ENCODE measurements around the gene ACAA1. TPM values are rescaled to one million over a fixed set of nuclear protein-coding genes. Genes with fewer than 3 reads are reported as not detected.
A peak's percentile ranks its signal among the peaks of the same experiment; 100 is the strongest.

ACAA1 gene
- total and polyA plus RNA-seq, 2 of the 13 experiments (the other 11 are each of a cell fraction or from before 2014, with no cell fraction given), result 60.8 to 188 TPM

- BruUV-seq (replicated peaks), result no TSS peak
- intact Hi-C loops (cut with micrococcal nuclease; ENCODE audit: unreplicated experiment), result loop anchor here (2.0 to 10.0 kb wide), 3 partner anchors 17 to 213 kb away; partner anchors contain the start of gene XYLB
- Histone ChIP-seq H4K20me1 (ENCODE audit: insufficient read depth, low read length) (peaks cover 6% of the 10 kb centered on the region; the same call in 1 of the 2 replicates), H3K4me3 (replicated peaks in 1 of 3; ENCODE audit: insufficient read depth in 1 of 3, low read depth in 2 of 3, low read length in 3 of 3) (peak overlapping the region; percentile 11 to 96 (median 89); a peak in 4 of 6 replicates), H3K27me3 (ENCODE audit: control insufficient read depth in 1 of 2, insufficient read depth in 2 of 2, low read length in 2 of 2) (no peaks in the 10 kb centered on the region; a peak in 1 of 5 replicates), H3K4me1 (ENCODE audit: insufficient read depth, low read length) (peaks cover 72% of the 10 kb centered on the region), H3K4me2 (ENCODE audit: low read depth, low read length) (peak overlapping the region; percentile 90), H3K36me3 (replicated peaks in 1 of 2; ENCODE audit: control insufficient read depth in 1 of 2, insufficient read depth in 2 of 2, low read length in 2 of 2) (peaks cover 13 to 40% of the 10 kb centered on the region in 2 experiments), H3K9ac (ENCODE audit: insufficient read depth, low read depth, low read length) (peak overlapping the region; percentile 90), H3K9me3 (ENCODE audit: low read length) (no peaks in the 10 kb centered on the region), H3K79me2 (ENCODE audit: insufficient read depth, low read length) (peaks cover 71% of the 10 kb centered on the region), H3K27ac (ENCODE audit: extremely low read length, insufficient read depth, low read length) (peak overlapping the region; percentile 97), H2AFZ (ENCODE audit: low read length) (no peak overlapping the region)
- peak; percentile 99 for DNase-seq (ENCODE audit: low spot score)
- peak; percentile 100 for FAIRE-seq
- 35% methylated on average over 4 of the region's 10 CpGs for WGBS (ENCODE audit: low lambda C conversion rate)
- ChIA-PET POLR2A (interaction anchor here (1.1 to 6.9 kb wide), 8 partner anchors 9 to 322 kb away, joined by 4 to 87 read pairs (median 10); partner anchors contain the start of genes OXSR1 and XYLB), CTCF (ENCODE audit: low intra/inter-chr PET ratio, low total read pairs) (no interaction called here)
- in situ Hi-C loops (cut with HindIII; ENCODE audit: extremely low pct_ligation_motif_present, low pct_unique_long_range_greater_than_20kb), result loop anchor here (25.0 kb wide), 1 partner anchor 329 kb away; the partner anchor contains the start of gene ACVR2B
- ATAC-seq, result peak; percentile 62
- TF ChIP-seq GTF2F1 (IDR thresholded peaks at IDR 0.05; ENCODE audit: low read length), result no peak
- TF ChIP-seq ARHGAP35 (CRISPR knock-in tag; IDR thresholded peaks at IDR 0.05; ENCODE audit: borderline replicate concordance), result no peak
- peak; percentile 98 for TF ChIP-seq PITX1 (CRISPR knock-in tag; IDR thresholded peaks at IDR 0.05)
- no peak for TF ChIP-seq SMAD1 (CRISPR knock-in tag; IDR thresholded peaks at IDR 0.05; ENCODE audit: borderline replicate concordance, low read depth)
- TF ChIP-seq ZNF296 (CRISPR knock-in tag; conservative IDR thresholded peaks at IDR 0.05), result no peak
- no peak for TF ChIP-seq NONO (IDR thresholded peaks at IDR 0.05)
- TF ChIP-seq NONO (CRISPR knock-in tag; conservative IDR thresholded peaks at IDR 0.05), result peak; percentile 70; the same call in 1 of the 2 replicates
- TF ChIP-seq TERF1 (CRISPR knock-in tag; IDR thresholded peaks at IDR 0.05), result no peak
- TF ChIP-seq ZNF709 (CRISPR knock-in tag; IDR thresholded peaks at IDR 0.05), result no peak
- TF ChIP-seq DMTF1 (CRISPR knock-in tag; IDR thresholded peaks at IDR 0.05), result no peak
- TF ChIP-seq ZNF343 (CRISPR knock-in tag; IDR thresholded peaks at IDR 0.05), result no peak
- TF ChIP-seq GPN1 (CRISPR knock-in tag; IDR thresholded peaks at IDR 0.05; ENCODE audit: borderline replicate concordance), result no peak
- TF ChIP-seq AHDC1 (CRISPR knock-in tag; IDR thresholded peaks at IDR 0.05; ENCODE audit: borderline replicate concordance), result peak; percentile 80; the same call in 1 of the 2 replicates
- no peak for TF ChIP-seq ZNF446 (CRISPR knock-in tag; IDR thresholded peaks at IDR 0.05)
Observed at GRCh38 chr3:38133557-38134405, 3.1 kb downstream of the ACAA1 start.
